GM21515 (cell line): Measurements from ENCODE around the gene FAM78B.

Experiments
- ATAC-seq: cut with Tn5 transposase; IDR thresholded peaks from one replicate; pipeline ENCODE4 v1.9.1; 2021; ENCODE audit not compliant: unreplicated experiment

Gene FAM78B

DNA sequence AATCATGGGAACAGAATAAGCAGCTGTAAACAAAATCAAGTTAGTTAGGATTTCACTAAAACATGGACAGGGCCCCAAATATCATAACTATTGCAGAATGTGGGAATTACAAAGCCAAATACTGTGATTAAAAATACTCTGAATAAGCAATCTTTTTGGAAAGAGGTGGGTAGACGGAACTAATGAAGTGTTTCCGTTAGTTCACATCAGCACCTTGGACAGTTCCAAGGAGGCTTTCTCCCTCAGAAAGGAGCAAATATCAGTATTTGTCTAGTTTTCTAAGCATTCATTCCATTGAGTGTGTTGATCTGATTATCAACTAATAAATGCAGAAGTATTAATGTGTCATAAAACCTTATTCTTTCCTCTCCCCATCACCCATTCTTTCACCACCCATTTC, 97.4 kb downstream of the FAM78B start:
- no peak for ATAC-seq

DNA sequence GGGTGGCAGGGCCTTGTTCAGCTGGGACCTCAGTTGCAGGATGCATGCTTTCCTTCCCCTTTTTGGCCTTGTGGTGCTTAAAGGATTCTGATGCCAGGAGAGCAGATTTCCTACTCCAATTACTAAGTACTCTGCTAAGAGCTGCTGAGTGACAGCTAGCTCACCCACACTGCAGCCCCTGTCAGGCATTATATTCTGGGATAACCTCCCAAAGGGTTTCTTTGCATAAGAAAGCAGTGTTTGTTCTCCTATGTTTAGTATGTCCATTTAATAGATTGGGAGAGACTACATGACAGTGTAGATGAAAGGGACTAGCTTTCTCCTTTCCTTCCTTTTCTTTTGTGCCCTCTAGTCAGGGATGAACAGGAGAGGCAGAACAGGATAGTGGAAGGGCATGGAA, 100.7 kb downstream of the FAM78B start:
- ATAC-seq = no peak

DNA sequence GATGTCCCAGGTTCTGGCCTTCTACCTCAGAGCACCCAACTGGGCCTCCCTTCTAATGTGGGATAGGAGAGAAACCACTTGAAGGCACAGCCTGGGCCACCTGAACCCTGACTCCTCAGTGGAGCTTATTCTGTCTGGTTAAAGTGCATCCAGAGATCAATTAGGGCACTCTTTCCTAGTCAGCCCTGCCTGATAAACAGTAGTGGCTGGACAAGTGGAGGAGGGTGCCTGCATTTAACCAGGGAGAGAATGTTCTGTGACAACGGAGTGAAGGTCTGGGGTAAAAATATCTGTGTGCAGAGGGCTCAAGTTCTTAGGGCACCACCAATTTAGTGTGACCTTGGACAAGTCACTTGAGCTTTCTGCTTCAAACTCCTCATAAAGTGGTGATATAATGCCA, 101.8 kb downstream of the FAM78B start:
- ATAC-seq = no peak

DNA sequence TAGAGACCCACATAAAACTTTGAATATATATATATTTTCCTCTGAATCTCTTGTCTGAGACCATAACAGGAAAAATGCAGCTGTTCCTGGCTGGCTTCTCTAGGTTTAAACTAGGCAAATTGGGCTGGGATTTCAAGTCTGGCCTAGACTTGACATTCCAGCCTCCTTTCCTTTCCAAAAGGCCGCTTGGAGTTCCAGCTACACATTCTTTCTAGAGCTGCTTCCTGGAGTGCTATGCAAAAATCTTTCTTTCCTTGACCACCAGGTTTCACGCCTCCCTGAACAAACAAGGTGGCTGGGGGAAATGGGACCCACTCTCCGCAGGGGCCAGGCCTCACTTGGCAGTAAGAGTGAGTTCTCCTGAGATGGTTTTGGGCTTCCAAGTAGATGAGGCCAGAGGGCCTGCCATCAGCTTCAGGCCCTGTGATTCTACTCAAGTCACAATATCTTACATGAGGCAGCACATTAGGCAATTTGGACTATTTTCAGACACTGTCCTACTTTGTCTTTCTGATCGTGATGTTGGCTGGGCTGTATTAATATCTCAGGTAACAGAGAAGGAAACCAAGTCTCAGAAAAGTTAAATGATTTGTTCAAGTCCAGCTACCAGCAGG, 102.4 kb downstream of the FAM78B start:
- ATAC-seq = no peak

DNA sequence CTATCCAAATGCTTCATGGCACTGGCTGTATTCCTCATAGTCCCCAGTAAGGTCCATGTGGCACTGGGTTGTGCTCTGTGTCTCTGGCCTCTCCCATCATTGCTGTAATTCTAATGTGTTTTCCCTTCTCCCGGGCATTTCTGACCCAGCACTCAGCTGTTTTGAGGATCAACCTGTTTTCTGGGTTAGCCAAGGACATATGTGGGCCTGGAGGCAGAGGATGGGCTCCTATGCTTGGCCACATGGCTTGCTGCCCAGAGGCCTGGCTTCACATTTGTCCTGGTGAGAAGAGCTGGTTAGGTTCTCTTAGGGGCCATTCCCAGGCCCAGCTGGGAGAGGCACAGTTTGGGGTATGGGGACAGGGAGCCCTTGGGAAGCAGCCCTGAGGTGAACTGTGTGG, 103.1 kb downstream of the FAM78B start:
- no peak for ATAC-seq

DNA sequence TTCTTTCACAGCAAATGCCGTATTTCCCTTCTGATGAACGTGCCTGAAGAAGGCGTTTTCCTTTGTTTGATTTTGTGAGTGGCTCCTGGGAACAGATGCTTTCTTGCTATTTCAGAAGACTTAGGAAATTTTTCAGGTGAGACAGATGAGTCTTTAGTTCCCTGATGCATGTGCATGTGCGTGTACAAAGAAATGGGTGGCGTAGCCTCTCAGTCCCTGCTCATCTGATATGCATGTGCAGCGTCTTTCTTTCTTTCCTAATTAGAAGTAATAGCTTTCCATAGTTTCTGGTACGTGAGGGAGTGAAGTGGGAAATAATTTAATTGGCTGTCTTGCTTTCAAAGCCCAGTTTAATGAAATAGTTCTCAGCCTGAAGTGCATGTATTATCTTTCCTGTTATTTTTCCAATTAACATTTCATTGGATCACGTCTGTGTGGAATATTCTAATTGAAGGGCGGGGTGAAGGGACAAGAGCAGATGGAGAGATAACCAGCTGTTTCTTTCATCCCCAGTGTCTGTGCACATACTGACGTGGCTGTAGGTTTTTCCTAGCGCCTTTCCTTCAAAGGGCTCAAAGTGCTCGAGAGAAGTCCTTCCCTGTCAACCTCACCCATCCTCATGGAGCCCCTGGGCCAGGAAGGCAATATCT, 104.3 kb downstream of the FAM78B start:
- no peak for ATAC-seq

DNA sequence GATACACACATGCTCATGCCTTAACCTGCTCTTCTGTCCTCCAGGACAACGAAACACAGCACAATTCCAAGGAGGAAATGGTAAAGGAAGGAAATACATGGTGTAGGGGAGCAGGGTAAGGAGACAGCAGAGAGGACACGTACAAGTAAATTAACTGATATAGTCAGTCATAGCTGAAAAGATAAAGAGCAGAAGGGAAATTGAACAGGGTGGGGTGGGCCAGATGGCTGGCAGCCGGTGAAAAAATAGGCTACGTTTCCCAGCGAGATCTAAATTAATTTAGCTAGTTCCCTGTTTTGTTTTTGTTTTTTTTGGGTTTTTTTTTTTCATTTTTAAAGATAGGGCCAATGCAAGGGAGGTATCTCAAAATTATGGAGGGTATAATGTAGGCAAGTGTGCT, 109.2 kb downstream of the FAM78B start:
- ATAC-seq = no peak

DNA sequence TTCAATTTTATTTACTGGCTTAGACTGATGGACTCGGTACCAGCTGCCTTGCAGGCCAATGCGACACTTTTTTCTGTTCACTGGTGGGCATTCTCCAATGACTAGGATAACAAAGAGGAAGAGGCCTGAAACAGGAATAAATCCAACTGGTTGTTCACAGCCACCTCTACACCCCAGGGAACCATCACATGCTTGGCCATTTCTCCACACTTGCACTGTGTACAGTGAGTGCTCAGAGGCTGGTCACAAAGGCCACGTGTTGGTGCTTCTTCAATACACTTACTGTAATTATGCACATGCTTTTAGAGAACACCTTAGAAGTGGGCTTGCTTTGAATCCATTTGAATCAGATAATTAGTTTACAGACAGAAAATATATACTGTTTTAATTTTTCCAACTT, 113.4 kb downstream of the FAM78B start:
- ATAC-seq = no peak

DNA sequence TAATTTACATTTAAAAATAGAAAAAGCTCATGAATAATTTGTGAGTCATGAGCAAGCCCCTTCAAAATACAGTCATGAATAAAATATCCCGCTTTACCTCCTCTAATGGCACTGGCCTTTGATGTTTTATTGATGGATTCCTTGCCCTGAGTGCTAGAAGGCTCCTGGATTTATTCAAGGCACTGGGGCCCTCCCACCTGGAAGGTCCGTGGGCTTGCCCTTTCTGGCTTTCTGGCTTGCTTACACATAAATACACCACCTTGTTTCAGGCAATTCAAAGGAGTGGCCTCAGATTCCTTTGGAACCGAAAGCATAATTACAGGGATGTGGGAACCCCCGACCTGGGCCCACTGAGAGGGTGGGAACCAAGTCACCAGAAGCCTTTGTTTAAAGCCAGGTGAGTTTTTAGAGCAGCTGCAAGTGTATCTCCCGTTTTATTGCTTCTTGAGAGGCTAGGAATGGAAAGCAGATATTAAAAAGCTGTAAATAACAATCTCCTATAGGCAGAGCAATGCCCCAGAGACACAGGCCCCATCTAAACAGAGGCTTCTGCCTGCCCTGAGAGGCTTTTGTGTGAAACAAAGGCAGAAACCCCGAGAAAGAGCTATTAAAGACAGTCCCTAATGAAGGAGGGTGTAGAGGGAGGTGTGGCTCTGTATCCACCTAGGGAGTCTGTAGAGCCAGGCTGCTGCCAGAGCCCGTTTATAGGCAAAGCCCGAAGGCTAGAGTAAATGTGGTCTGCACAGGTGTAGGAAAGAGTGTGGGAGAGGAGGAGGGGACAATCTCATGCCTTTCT, 126.4 kb downstream of the FAM78B start:
- no peak for ATAC-seq

DNA sequence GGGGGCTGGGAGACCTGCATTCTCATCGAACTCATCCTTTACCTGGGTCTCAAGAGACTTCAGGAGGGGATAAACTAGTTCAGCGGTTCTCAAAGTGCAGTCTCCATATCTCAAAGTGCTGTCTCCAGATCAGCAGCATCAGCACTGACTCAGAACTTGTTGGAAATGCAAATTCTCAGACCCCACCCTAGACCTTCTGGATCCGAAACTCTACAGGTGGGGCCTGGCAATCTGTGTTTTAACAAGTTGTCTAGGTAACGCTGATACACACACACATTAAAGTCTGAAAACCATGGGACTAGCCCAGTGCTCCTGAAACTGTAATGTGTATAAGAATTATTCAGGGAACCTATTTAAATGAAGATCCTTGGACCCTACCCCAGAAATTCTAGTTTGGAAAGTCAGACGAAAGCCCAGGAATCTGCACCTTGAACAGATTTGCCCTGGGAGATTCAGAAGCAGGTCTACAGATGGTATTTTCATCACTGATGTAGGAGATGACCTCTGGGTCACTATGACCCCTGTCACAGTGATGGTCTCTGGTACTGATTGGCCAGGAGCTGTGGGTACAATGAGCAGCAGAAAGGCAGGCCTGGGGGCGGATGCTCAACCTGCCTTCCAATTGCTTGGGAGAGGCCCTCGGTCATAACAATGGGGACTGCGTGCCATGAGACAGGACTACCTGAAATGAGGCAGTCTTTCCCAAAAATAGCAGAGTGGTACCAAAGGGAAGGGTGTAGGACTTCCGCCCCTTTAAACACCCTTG, 127.2 kb downstream of the FAM78B start:
- no peak for ATAC-seq

DNA sequence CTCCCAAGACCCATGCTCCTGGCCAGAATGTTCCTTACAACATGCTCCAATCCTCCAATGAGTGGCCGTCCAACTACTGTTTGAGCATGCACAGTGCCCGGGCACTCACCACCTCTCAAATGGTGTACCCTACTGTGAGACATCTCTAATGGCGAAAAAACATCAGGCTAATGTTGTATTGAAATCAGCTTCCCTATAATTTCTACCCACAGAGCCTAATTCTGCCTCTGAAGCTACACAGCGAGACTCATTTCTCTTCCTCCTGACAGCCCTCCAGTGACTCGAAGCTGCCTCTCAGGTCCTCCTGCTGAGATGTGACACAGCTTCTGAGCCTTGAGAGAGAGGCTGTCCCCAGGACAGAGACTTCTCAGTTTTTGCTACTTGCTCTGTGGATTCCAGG, 130.7 kb downstream of the FAM78B start:
- ATAC-seq = no peak

DNA sequence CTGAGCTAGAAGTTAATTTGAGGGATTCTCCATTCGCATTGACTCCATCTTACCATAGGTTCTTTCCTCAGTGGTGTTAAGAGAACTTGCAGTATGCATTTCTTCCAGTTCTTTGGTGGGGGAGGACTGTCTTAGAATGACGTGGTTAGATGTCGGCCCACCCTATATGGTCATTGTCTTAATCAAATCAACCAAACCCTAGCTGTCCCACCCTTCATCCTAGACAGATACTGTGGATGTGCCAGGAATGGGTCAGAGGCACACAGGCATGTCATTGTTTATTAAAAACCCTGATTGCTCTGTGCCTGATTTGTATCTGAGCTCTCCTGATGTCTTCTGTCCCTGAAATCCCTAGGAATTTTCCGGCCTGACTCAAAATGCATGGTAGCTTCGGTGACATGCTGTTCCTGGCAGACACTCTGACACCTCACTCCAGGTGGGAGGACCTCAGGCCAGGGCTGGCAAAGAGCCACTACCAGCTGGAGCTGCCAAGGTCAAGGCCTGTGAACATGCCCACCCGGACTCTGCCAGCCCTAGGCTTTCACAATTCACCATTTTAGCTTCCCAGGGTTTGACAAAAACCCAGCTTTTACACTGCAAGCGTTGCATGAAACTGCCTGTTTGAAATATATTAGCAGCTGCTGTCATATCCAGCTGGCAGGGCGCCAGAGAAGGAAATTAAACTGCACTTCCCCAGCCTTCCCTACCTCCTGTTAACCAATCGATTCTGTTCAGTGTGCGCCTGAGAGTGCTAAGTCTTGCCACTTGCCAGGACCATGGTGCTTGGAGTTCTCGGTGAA, 134.0 kb downstream of the FAM78B start:
- ATAC-seq = no peak

DNA sequence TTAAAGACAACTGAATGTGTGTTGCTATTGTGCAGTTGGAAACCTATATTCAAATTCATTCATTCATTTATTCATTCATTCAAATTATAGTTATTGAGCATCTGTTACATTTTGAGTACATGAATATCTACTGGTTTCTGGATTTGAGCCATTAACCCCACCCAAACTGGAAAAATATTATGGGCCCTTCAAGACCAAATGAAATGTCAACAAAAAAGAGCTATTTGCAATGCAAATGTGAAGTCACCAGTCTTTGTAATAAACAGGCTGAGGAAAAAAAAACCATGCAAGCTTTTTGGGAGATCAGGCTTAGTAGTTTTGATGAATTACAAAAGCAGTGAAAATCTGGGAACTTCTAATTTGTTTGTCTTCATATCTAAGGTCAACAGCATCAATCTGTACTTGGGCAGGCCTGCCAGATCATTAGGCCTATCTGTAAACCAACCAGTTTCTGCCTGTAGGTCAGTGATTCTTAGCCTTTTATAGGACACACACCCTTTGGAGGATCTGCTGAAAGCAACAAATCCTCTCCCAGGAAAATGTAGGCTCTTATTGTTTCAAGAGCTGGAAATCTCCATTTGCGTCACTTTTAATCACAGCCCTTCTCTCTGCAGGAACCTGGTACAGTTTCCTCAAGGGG, 134.7 kb downstream of the FAM78B start:
- ATAC-seq = no peak

DNA sequence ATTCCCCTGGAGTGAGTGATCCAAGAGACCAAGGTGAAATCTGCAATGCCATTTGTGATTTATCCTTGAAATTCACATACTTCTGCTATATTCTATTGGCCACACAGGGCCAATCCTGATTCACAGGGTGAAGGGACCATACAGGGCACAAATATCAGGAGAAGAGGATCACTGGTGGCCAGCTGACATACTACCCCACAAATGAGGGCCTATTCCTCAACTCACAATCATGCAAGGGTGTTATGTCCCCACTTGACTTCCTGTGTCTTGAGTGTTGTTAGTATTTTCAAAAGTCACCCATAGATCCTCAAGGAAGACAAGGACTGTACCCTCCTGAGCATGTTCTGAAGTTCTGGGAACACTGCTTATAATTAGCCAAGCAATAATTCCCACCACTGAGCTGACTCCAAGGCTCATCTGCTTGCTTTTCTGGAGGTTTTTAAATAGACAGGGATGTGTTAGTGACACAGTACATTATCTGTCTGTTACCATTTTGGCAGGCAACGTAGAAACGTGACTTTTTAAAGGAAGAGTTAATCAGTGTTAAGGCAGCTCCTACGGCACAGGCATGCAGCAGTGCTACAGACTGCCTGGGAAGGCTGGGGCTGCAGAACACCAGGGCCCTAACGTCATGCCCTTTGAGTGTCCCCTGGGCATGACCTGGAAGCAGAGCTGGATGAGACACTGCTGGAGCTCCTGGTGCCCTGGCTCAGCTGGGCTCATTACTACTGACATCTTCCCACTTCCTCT, 137.4 kb downstream of the FAM78B start:
- ATAC-seq = no peak

DNA sequence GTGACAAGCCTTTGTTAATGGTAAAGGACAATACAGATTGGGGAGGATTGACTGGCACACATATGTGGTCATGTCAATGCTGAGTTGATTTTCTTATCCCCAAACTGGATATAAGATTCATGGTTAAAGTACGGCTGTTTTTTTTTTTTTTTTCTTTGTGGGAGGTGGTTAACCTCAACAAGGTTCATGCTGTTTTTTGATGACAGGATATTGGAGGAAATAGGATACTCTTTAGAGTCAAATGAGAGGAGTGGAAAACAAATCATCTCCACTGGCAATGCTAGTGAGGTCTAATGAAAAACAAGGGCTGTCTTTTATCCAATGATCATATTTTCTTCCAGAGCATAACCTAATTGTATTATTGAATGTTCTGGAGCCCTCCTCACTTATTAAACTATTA, 140.2 kb downstream of the FAM78B start:
- ATAC-seq = no peak

DNA sequence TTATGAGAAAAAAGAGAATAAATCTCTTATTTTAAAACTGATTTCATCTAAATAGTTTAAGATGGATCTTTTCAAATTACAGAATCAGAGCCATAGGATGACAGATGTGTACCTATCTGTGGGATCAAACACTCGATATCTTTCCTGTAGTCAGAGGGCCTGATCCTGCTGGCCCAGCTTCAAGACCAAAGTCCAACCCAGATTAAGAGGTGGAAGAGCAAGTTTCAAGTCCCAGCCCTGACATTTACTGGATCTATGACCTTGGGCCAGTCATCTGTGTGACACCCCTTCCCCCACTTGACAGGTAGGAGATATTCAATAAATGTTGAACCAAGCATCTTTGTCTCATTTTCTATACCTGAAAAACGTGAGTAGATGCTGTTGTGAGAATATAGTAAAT, 140.7 kb downstream of the FAM78B start:
- ATAC-seq = no peak

DNA sequence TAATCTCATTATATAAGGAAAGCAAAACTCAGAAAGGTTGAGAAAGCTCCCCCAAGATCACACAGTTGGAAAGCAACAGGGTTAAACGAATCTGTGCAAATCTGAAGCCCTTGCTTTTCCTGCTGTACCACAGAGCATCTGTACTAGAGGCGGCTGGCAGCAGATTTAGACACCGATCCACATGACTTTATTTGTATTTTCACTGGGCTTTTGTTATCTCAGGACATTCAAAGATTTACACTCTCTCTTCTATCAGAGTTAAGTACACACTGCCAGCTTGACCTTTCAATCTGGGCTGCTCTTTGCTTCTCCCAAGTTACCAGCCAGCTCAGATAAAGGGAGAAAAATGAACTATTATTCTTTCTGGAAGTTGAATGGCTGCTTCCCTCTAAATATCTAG, 146.6 kb downstream of the FAM78B start:
- no peak for ATAC-seq
